ENCODE data around the gene AUTS2. TPM values are rescaled to one million over a fixed set of nuclear protein-coding genes. Genes with fewer than 3 reads are reported as not detected.

AUTS2 gene
- total RNA-seq, 2 experiments from 2014 or later, result 2.4 to 3.0 TPM

DNA sequence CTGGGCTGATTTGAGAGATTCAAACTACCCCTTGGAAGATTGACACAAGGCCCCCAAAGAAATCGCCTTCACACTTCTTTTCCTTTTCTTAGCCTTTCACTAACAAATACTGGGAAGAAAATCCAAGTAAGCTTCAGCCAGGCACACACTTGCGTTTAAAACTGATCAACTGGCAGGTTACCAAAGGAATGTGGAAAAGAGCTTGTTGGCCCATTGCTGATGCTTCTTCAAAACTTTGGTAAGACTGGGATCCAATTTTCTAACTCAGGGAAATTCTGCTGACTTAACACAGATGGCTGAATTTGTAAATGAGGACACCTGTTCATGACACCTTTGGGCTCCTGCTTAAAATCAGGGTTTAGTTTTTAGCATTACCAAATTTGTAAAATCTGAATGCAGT, 1069.1 kb downstream of the AUTS2 start:
- ATAC-seq (no peak), DNase-seq (no peak)
- POLR2A ChIA-PET, result no interaction called here
- intact Hi-C loops (cut with DNase I, micrococcal nuclease), result no loop called here
- Mint-ChIP-seq H3K9me3 (ENCODE audit: low read depth) (no peaks in the 10 kb centered on the region), H3K4me3 (no peak overlapping the region), H3K4me1 (peaks cover 6% of the 10 kb centered on the region), H3K27me3 (peaks cover 3% of the 10 kb centered on the region), H3K36me3 (ENCODE audit: low read depth) (no peaks in the 10 kb centered on the region), H3K27ac (no peak overlapping the region)
- CTCF ChIA-PET, result no interaction called here

DNA sequence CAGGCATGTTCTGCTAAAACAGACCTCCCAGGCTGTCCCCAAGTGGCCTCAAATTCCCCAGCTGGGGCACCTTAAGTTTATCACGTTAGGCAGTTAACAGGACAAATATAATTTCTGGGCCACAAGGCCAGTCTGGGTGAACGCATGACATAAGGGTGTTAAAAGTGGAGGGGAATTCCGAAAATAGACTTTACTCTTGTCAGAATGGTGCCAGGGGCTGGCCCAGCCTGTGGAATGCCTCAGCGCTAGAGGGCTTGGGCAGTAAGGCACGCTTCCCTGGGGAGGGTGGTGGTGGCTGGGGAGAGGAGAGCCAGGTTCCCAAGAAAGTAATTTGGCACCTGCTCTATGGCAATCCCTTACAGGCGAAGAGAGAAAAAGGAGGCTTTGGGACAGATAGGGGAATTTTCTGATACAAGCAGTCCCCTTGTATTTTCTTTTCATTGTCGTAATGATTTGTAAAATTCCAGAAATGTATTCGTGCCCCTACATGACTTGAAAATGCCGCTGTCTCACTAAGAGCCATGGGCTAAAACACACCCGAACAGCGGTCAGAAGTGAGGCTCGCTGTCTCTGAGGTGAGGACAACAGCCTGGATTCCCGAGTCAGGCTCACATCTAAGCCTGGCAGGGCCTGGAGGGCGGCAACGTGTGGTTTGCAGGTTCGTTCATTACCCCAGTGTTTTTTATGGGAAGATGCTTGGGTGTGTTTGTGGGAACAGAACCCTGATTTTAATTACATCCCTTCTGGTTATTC, 1070.5 kb downstream of the AUTS2 start:
- Mint-ChIP-seq H3K27ac (no peak overlapping the region), H3K36me3 (ENCODE audit: low read depth) (no peaks in the 10 kb centered on the region), H3K4me1 (peaks cover 6% of the 10 kb centered on the region), H3K27me3 (peaks cover 3% of the 10 kb centered on the region), H3K4me3 (no peak overlapping the region), H3K9me3 (ENCODE audit: low read depth) (no peaks in the 10 kb centered on the region)
- DNase-seq (no peak), ATAC-seq (no peak)
- ChIA-PET CTCF (no interaction called here), POLR2A (no interaction called here)
- intact Hi-C loops (cut with DNase I, micrococcal nuclease), result no loop called here

DNA sequence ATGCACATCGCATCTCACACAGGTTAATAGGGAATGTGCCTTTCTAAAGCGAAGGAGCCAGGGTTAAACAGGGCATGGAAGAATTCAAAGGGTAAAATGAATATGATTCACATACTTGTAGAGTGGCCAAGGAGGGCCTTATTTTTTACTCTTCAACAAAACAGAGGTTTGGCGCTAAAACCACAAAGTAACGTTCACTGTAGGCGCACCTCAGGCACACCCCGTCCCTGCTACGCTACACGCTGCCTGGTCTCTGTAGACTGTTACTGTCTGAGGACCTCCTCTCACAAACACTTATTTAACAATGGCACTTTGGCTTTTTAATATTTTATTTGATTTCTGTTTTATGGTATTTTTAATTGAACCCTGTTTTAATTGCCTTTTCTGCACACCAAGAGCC, 1071.6 kb downstream of the AUTS2 start:
- no peaks in the 10 kb centered on the region for H3K9me3 Mint-ChIP-seq (ENCODE audit: low read depth)
- intact Hi-C loops (cut with DNase I, micrococcal nuclease), result no loop called here
- no peak overlapping the region for H3K4me3 Mint-ChIP-seq
- DNase-seq, result no peak
- H3K36me3 Mint-ChIP-seq (ENCODE audit: low read depth), result no peaks in the 10 kb centered on the region
- ChIA-PET POLR2A (no interaction called here), CTCF (interaction anchor here (0.6 kb wide), 1 partner anchor 107 kb away, joined by 3 read pairs; no protein-coding TSS in a partner anchor)
- peaks cover 3% of the 10 kb centered on the region for H3K27me3 Mint-ChIP-seq
- peaks cover 6% of the 10 kb centered on the region for H3K4me1 Mint-ChIP-seq
- ATAC-seq, result no peak
- H3K27ac Mint-ChIP-seq, result no peak overlapping the region

DNA sequence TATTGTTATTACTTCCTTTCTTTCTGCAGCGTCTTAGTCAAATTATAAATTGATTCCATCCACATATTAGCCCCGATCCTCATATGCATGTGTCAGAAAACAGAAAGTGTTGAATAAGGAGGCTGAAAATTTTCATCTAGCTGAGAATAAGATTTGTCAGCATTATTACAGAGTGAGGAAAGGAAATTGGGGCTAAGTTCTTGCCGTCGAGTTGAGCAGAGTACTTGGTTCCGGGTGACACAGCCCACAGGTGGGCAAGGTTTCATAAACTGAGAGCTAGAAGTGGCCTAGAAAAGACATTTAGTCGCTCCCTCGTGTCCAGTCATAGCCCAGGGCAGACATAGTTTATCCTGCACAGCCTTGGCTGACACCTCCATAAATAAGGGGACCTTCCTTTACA, 1072.0 kb downstream of the AUTS2 start:
- ATAC-seq (no peak), DNase-seq (no peak)
- POLR2A ChIA-PET, result no interaction called here
- Mint-ChIP-seq H3K9me3 (ENCODE audit: low read depth) (no peaks in the 10 kb centered on the region), H3K27ac (no peak overlapping the region), H3K27me3 (peaks cover 3% of the 10 kb centered on the region), H3K4me1 (peaks cover 6% of the 10 kb centered on the region), H3K4me3 (no peak overlapping the region), H3K36me3 (ENCODE audit: low read depth) (no peaks in the 10 kb centered on the region)
- intact Hi-C loops (cut with DNase I, micrococcal nuclease), result no loop called here
- CTCF ChIA-PET, result interaction anchor here (0.6 kb wide), 1 partner anchor 108 kb away, joined by 3 read pairs; no protein-coding TSS in a partner anchor

DNA sequence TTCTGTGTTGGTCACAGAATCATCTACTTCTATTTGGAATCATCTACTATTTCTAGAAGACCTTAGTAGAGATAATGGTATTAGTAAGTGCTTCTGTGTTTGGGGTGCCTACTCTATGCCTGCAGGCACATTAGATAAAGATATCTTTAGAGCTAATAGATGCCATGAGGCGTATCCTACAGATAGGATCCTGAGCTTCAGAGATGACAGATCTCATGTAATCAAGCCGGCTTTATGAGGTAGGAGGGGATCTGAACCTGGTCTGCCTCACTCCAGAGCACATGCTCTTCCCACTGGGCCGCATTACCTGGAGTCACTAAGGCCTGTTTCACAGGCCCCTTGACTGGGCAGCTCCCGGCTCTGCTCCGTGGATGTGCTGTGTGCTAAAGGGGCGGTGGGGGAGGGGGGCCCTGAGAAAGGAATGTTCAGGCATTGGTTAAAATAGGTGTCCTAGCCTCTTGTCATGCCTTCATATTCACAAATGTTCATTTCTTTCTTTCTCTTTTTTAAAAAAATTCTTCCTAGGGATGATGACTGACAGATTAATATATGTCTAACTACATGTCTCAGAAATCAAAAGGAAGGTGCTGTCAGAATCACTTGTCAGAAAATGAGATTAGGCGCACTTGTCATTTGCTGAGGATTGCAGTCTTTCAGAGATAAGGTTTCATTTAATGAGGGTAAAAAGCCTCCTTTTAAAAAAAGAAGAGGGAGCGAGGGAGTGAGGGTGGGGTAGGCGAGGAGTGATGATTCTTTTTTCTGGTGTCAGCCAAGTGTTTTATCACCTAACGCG, 1075.7 kb downstream of the AUTS2 start:
- ChIA-PET POLR2A (no interaction called here), CTCF (no interaction called here)
- Mint-ChIP-seq H3K27ac (no peak overlapping the region), H3K4me1 (peaks cover 12% of the 10 kb centered on the region), H3K36me3 (ENCODE audit: low read depth) (no peaks in the 10 kb centered on the region), H3K4me3 (no peak overlapping the region), H3K9me3 (ENCODE audit: low read depth) (no peaks in the 10 kb centered on the region), H3K27me3 (peaks cover 15% of the 10 kb centered on the region)
- ATAC-seq (no peak), DNase-seq (no peak)
- intact Hi-C loops (cut with DNase I, micrococcal nuclease), result no loop called here

DNA sequence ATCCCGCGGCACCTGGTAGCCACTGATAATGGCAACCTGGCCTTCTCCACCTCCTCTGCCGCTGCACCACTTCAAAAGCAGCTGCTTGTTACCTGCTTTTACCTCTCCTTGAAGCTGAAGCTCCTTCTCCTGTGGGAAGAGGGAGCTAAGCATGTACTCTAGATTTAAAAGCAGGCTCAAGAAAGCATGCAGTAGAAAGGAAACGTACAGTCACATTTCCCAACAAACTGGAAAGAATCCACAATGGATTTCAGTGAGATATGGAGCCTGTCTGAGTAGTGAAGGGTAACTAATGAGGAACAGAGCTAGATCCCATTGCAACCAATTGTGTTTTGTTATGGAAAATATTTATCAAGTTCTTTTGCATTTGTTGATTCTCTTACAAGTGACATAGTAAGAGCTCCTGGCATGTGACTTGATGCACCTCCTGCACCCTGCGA, 1076.3 kb downstream of the AUTS2 start:
- Mint-ChIP-seq H3K27ac (no peak overlapping the region), H3K36me3 (ENCODE audit: low read depth) (no peaks in the 10 kb centered on the region), H3K27me3 (peaks cover 15% of the 10 kb centered on the region), H3K4me3 (no peak overlapping the region), H3K4me1 (peaks cover 17% of the 10 kb centered on the region), H3K9me3 (ENCODE audit: low read depth) (no peaks in the 10 kb centered on the region)
- ChIA-PET POLR2A (no interaction called here), CTCF (no interaction called here)
- intact Hi-C loops (cut with DNase I, micrococcal nuclease), result loop anchor here in 1 of 2 experiments (5.0 kb wide), 1 partner anchor 1077 kb away; the partner anchor contains the start of gene AUTS2
- no peak for ATAC-seq
- DNase-seq, result no peak

DNA sequence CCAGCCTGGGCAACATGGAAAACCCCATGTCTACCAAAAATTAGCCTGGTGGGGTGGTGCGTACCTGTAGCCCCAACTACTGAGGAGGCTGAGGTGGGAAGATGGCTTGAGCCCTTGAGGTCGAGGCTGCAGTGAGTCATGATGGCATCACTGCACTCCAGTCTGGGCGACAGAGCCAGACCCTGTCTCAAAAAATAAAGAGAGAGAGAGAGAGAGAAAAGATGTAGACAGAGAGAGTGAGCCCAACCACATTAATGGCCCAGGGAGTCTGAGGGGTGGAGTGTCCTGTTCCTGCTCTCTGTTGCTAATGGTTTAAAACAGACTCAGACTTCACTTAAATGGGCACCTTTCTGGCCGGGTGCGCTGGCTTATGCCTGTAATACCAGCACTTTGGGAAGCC, 1078.0 kb downstream of the AUTS2 start:
- no peak overlapping the region for H3K4me3 Mint-ChIP-seq
- peaks cover 15% of the 10 kb centered on the region for H3K27me3 Mint-ChIP-seq
- H3K4me1 Mint-ChIP-seq, result peaks cover 22% of the 10 kb centered on the region
- DNase-seq (no peak), ATAC-seq (no peak)
- ChIA-PET POLR2A (no interaction called here), CTCF (no interaction called here)
- H3K9me3 Mint-ChIP-seq (ENCODE audit: low read depth), result no peaks in the 10 kb centered on the region
- H3K27ac Mint-ChIP-seq, result no peak overlapping the region
- intact Hi-C loops (cut with DNase I, micrococcal nuclease), result loop anchor here in 1 of 2 experiments (5.0 kb wide), 1 partner anchor 1079 kb away; the partner anchor contains the start of gene AUTS2
- no peaks in the 10 kb centered on the region for H3K36me3 Mint-ChIP-seq (ENCODE audit: low read depth)

DNA sequence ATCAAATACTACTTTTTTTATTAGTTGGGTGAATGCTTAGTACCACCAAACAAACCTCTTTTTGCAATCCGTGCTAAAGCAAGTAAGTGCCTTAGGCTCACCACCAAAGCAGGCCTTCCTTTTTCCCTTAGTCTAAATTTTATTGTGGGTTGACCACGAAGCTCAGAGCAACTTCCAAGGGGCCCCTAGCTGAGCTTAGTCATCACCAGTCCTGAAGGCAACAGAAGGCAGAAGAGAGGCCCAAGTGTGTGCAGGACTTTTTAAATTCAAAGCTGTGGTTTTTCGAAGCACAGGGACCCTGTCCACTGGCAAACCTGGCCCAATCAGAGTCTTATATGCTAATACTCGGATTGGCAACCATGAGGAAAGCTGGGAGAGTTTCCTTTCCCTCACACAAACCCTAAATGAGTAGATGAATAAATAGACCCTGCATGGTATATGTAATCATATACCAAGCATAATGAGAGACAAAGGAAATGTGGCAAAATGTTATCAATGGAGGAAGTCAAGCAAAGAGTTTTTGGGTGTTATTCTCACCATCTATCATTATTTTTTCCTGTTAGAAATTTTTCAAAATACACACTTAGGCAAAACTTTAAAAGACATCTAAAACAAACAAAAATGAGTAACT, 1080.5 kb downstream of the AUTS2 start:
- peaks cover 15% of the 10 kb centered on the region for H3K27me3 Mint-ChIP-seq
- peaks cover 40% of the 10 kb centered on the region for H3K4me1 Mint-ChIP-seq
- CTCF ChIA-PET, result interaction anchor here (0.7 kb wide), 1 partner anchor 12 kb away, joined by 3 read pairs; no protein-coding TSS in a partner anchor
- peak overlapping the region; percentile 20 for H3K27ac Mint-ChIP-seq
- no peak overlapping the region for H3K4me3 Mint-ChIP-seq
- intact Hi-C loops (cut with DNase I, micrococcal nuclease), result loop anchor here (1.0 to 5.0 kb wide), 2 partner anchors 30 to 1081 kb away; partner anchors contain the start of gene AUTS2 (in 1 of the 2)
- H3K36me3 Mint-ChIP-seq (ENCODE audit: low read depth), result no peaks in the 10 kb centered on the region
- ATAC-seq (peak; percentile 25), DNase-seq (peak; percentile 35)
- POLR2A ChIA-PET, result no interaction called here
- H3K9me3 Mint-ChIP-seq (ENCODE audit: low read depth), result no peaks in the 10 kb centered on the region

DNA sequence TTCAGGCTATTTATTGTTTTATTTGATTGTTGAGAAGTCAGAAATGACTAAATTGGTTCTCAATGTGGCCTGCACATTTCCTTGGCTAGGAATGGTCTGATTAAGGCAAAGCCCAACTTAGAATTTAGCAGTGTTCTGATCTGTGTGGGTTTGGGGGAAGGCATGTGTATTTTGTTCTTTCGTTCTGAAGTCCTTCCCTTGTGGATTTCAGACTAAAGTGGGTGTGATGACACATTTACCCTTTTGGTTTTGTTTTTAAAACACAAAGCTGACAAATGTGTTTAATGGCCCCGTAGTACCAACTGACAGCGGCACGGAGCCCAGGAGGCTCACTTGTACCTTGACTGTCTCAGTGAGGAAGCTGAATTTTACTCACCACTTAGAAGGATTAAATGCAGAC, 1081.4 kb downstream of the AUTS2 start:
- H3K36me3 Mint-ChIP-seq (ENCODE audit: low read depth), result no peaks in the 10 kb centered on the region
- no peaks in the 10 kb centered on the region for H3K9me3 Mint-ChIP-seq (ENCODE audit: low read depth)
- peak; percentile 59 for DNase-seq
- H3K27me3 Mint-ChIP-seq, result peaks cover 15% of the 10 kb centered on the region
- peaks cover 40% of the 10 kb centered on the region for H3K4me1 Mint-ChIP-seq
- CTCF ChIA-PET, result no interaction called here
- ATAC-seq, result peak; percentile 84
- no peak overlapping the region for H3K4me3 Mint-ChIP-seq
- no peak overlapping the region for H3K27ac Mint-ChIP-seq
- POLR2A ChIA-PET, result interaction anchor here (0.5 to 0.6 kb wide), 2 partner anchors 17 to 90 kb away, joined by 3 read pairs; no protein-coding TSS in a partner anchor
- intact Hi-C loops (cut with DNase I, micrococcal nuclease), result loop anchor here (1.0 to 5.0 kb wide), 2 partner anchors 31 to 1082 kb away; partner anchors contain the start of gene AUTS2 (in 1 of the 2)

DNA sequence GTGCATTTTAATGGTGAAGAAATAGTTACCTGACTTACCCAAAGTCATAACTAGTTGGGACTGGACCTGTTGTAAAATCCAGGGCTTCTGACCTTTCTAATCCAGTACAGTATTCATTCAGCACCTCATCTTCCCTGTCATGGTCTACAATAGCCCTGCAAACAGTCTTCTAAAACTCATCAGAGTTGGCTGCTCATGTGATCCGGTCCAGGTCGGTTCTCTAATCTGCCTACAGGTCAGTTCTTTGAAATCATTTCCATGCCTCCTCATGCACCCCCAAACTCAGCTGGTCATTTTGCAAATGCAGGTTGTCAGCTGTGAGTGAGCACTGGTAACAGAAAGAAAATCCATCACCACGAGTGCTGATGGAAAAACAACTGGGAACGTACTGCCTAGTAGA, 1082.0 kb downstream of the AUTS2 start:
- intact Hi-C loops (cut with DNase I, micrococcal nuclease), result no loop called here
- H3K27me3 Mint-ChIP-seq, result peaks cover 15% of the 10 kb centered on the region
- ChIA-PET POLR2A (interaction anchor here (0.5 to 0.6 kb wide), 2 partner anchors 17 to 91 kb away, joined by 3 read pairs; no protein-coding TSS in a partner anchor), CTCF (no interaction called here)
- peaks cover 40% of the 10 kb centered on the region for H3K4me1 Mint-ChIP-seq
- ATAC-seq, result no peak
- H3K36me3 Mint-ChIP-seq (ENCODE audit: low read depth), result no peaks in the 10 kb centered on the region
- DNase-seq, result no peak
- no peaks in the 10 kb centered on the region for H3K9me3 Mint-ChIP-seq (ENCODE audit: low read depth)
- H3K4me3 Mint-ChIP-seq, result no peak overlapping the region
- no peak overlapping the region for H3K27ac Mint-ChIP-seq

DNA sequence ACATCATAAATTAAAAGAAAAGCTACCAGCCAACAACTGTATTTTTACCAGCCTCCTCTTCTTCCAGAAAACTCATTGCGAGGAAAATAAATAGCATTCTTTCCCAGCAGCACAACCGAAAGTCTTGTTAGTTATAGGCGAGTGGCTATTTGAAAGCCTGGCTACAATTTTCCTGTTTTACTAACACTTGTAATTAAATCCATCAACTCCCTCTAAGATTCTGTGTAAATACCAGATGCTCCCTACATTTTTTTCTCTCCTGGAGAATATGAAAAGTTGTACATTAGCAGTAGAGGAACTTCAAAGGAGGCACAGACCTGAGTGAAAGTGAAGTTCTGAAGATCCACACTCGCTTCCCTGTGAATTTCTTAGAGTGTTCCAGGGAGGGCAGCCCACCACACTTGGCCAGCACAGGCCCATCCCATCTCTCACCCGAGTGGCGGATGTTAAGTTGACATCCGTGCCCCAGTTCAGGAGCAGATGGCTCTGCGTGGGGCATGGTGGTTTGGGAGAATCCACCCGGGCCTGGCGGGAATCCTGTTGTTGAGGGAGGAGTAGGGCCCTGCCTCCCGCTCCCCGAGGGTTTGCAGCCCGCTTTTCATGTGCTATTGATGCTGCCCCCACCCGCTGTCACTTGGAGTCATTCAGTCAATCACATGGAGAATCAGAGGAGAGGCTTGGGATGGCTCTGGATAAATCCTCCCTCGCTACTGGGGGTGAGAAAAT, 1082.6 kb downstream of the AUTS2 start:
- no peak overlapping the region for H3K4me3 Mint-ChIP-seq
- DNase-seq, result no peak
- no peaks in the 10 kb centered on the region for H3K36me3 Mint-ChIP-seq (ENCODE audit: low read depth)
- POLR2A ChIA-PET, result no interaction called here
- H3K27ac Mint-ChIP-seq, result no peak overlapping the region
- no peak for ATAC-seq
- H3K4me1 Mint-ChIP-seq, result peaks cover 40% of the 10 kb centered on the region
- no peaks in the 10 kb centered on the region for H3K9me3 Mint-ChIP-seq (ENCODE audit: low read depth)
- H3K27me3 Mint-ChIP-seq, result peaks cover 13% of the 10 kb centered on the region
- intact Hi-C loops (cut with DNase I, micrococcal nuclease), result no loop called here
- CTCF ChIA-PET, result no interaction called here
